WTC11 (cell line): ENCODE measurements around the gene DEFB110. TPM values are rescaled to one million over a fixed set of nuclear protein-coding genes. Genes with fewer than 3 reads are reported as not detected.

Experiments used
- ATAC-seq: fragments of 200-7000 bp; cut with Tn5 transposase; 2 replicates; pipeline ENCODE4 v1.10.0; 2021; ENCODE audit warnings: mild to moderate bottlenecking, moderate library complexity
- CTCF ChIA-PET: fragments of 300-600 bp; sonication (Branson Sonifier 250); formaldehyde crosslinking; loops from one replicate; lab custom pipeline; 2021; ENCODE audit warnings: antibody characterized with exemption; lab: Charles Lee
- POLR2A ChIA-PET: fragments of 350-600 bp; sonication (Branson Sonifier 250); formaldehyde crosslinking; loops from one replicate; lab custom pipeline; 2021; ENCODE audit warnings: antibody characterized with exemption; lab: Charles Lee
- DNase-seq: peaks from one replicate; pipeline ENCODE4 v3.0.0; 2021; ENCODE audit warnings: low spot score
- H3K27ac Mint-ChIP-seq: 2 replicates; pipeline ENCODE4 v1.8.0; 2021; ENCODE audit warnings: mixed read lengths
- H3K27me3 Mint-ChIP-seq: 2 replicates; pipeline ENCODE4 v1.8.0; 2021; ENCODE audit warnings: low read depth, mild to moderate bottlenecking, moderate library complexity, mixed read lengths
- H3K36me3 Mint-ChIP-seq: 2 replicates; pipeline ENCODE4 v1.8.0; 2021; ENCODE audit warnings: mixed read lengths
- H3K4me1 Mint-ChIP-seq: 2 replicates; pipeline ENCODE4 v1.8.0; 2022; ENCODE audit warnings: mixed read lengths
- H3K4me3 Mint-ChIP-seq: 2 replicates; pipeline ENCODE4 v1.8.0; 2021; ENCODE audit warnings: mild to moderate bottlenecking, moderate library complexity, mixed read lengths
- H3K9me3 Mint-ChIP-seq: 2 replicates; pipeline ENCODE4 v1.8.0; 2021; ENCODE audit warnings: mixed read lengths
- CREM ChIP-seq: sonication (generic); formaldehyde crosslinking; IDR thresholded peaks from 2 replicates; pipeline ENCODE4 v1.8.1; 2022; ENCODE audit warnings: mild to moderate bottlenecking, missing genetic modification reagents, moderate library complexity
- EMX1 ChIP-seq: fragments of 250-450 bp; sonication (Bioruptor Pico); IDR thresholded peaks from 2 replicates; pipeline ENCODE4 v1.8.0; 2021; ENCODE audit warnings: mild to moderate bottlenecking
- ESRRA ChIP-seq: sonication (generic); formaldehyde crosslinking; IDR thresholded peaks from 2 replicates; pipeline ENCODE4 v1.8.1; 2022; ENCODE audit warnings: mild to moderate bottlenecking, missing genetic modification reagents, borderline replicate concordance
- ETV6 ChIP-seq: sonication (generic); formaldehyde crosslinking; IDR thresholded peaks from 2 replicates; pipeline ENCODE4 v1.8.1; 2022; ENCODE audit warnings: mild to moderate bottlenecking, missing genetic modification reagents
- FOXK1 ChIP-seq: sonication (generic); formaldehyde crosslinking; IDR thresholded peaks from 2 replicates; pipeline ENCODE4 v1.8.0; 2022; ENCODE audit warnings: mild to moderate bottlenecking, moderate library complexity, missing genetic modification reagents
- FOXP1 ChIP-seq: sonication (generic); formaldehyde crosslinking; IDR thresholded peaks from 2 replicates; pipeline ENCODE4 v1.8.0; 2022; ENCODE audit warnings: missing genetic modification reagents, mild to moderate bottlenecking, moderate library complexity, borderline replicate concordance
- GTF2I ChIP-seq: fragments of 250-450 bp; sonication (Bioruptor Pico); conservative IDR thresholded peaks from 2 replicates; pipeline ENCODE4 v1.4.0; 2021; ENCODE audit warnings: mild to moderate bottlenecking
- KAT7 ChIP-seq: sonication (generic); formaldehyde crosslinking; IDR thresholded peaks from 2 replicates; pipeline ENCODE4 v1.8.1; 2023; ENCODE audit warnings: missing genetic modification reagents, mild to moderate bottlenecking, borderline replicate concordance
- MYBL2 ChIP-seq: sonication (generic); formaldehyde crosslinking; IDR thresholded peaks from 2 replicates; pipeline ENCODE4 v1.8.1; 2023; ENCODE audit warnings: mild to moderate bottlenecking, moderate library complexity, missing genetic modification reagents
- NR3C1 ChIP-seq: sonication (generic); formaldehyde crosslinking; conservative IDR thresholded peaks from 2 replicates; pipeline ENCODE4 v1.8.1; 2023; ENCODE audit warnings: low read depth, mild to moderate bottlenecking, missing genetic modification reagents
- PRRX2 ChIP-seq: fragments of 250-450 bp; sonication (Bioruptor Pico); IDR thresholded peaks from 2 replicates; pipeline ENCODE4 v1.8.0; 2021; ENCODE audit warnings: mild to moderate bottlenecking
- RELA ChIP-seq: sonication (generic); formaldehyde crosslinking; IDR thresholded peaks from 2 replicates; pipeline ENCODE4 v1.8.1; 2022; ENCODE audit warnings: missing genetic modification reagents, mild to moderate bottlenecking, borderline replicate concordance
- SMAD3 ChIP-seq: sonication (generic); formaldehyde crosslinking; IDR thresholded peaks from 2 replicates; pipeline ENCODE4 v1.8.0; 2022; ENCODE audit warnings: missing genetic modification reagents, mild to moderate bottlenecking, borderline replicate concordance
- SMAD4 ChIP-seq: sonication (generic); formaldehyde crosslinking; IDR thresholded peaks from 2 replicates; pipeline ENCODE4 v1.8.0; 2022; ENCODE audit warnings: mild to moderate bottlenecking, missing genetic modification reagents
- TP53 ChIP-seq: sonication (generic); formaldehyde crosslinking; IDR thresholded peaks from 2 replicates; pipeline ENCODE4 v1.8.1; 2023; ENCODE audit warnings: mild to moderate bottlenecking, missing genetic modification reagents
- ZNF121 ChIP-seq: sonication (generic); formaldehyde crosslinking; IDR thresholded peaks from 2 replicates; pipeline ENCODE4 v1.8.0; 2023; ENCODE audit warnings: missing genetic modification reagents
- ZNF317 ChIP-seq: sonication (generic); formaldehyde crosslinking; IDR thresholded peaks from 2 replicates; pipeline ENCODE4 v1.8.1; 2023; ENCODE audit warnings: low read depth, mild to moderate bottlenecking, moderate library complexity, missing genetic modification reagents, borderline replicate concordance
- ZNF396 ChIP-seq: fragments of 250-450 bp; sonication (Bioruptor Pico); IDR thresholded peaks from 2 replicates; pipeline ENCODE4 v1.8.0; 2021; ENCODE audit warnings: mild to moderate bottlenecking, moderate library complexity, borderline replicate concordance
- ZNF416 ChIP-seq: fragments of 250-450 bp; sonication (Bioruptor Pico); IDR thresholded peaks from 2 replicates; pipeline ENCODE4 v1.9.0; 2021; ENCODE audit warnings: mild to moderate bottlenecking, inconsistent platforms
- ZNF423 ChIP-seq: fragments of 250-450 bp; sonication (Bioruptor Pico); IDR thresholded peaks from 2 replicates; pipeline ENCODE4 v2.1.2; 2022; ENCODE audit warnings: mild to moderate bottlenecking, moderate library complexity
- total RNA-seq: library from RNA; stranded (reverse); gene quantifications from 3 replicates; pipeline ENCODE4 v1.2.3, GENCODE V29; 2021
- TF ChIP-seq, protein P1 (sequence below): sonication (generic); formaldehyde crosslinking; IDR thresholded peaks from 2 replicates; pipeline ENCODE4 v1.8.1; 2023; ENCODE audit warnings: mild to moderate bottlenecking, missing genetic modification reagents, moderate library complexity
- TF ChIP-seq, protein P2 (sequence below): sonication (generic); formaldehyde crosslinking; IDR thresholded peaks from 2 replicates; pipeline ENCODE4 v1.8.0; 2022; ENCODE audit warnings: mild to moderate bottlenecking, missing genetic modification reagents
- TF ChIP-seq, protein P3 (sequence below): sonication (generic); formaldehyde crosslinking; IDR thresholded peaks from 2 replicates; pipeline ENCODE4 v1.8.0; 2023; ENCODE audit warnings: missing genetic modification reagents
- TF ChIP-seq, protein P4 (sequence below): sonication (generic); formaldehyde crosslinking; IDR thresholded peaks from 2 replicates; pipeline ENCODE4 v1.8.1; 2022; ENCODE audit warnings: low read depth, missing genetic modification reagents, borderline replicate concordance
- TF ChIP-seq, protein P5 (sequence below): sonication (generic); formaldehyde crosslinking; IDR thresholded peaks from 2 replicates; pipeline ENCODE4 v1.8.0; 2022; ENCODE audit warnings: mild to moderate bottlenecking, missing genetic modification reagents
- TF ChIP-seq, protein P6 (sequence below): sonication (generic); formaldehyde crosslinking; IDR thresholded peaks from 2 replicates; pipeline ENCODE4 v1.8.0; 2022; ENCODE audit warnings: mild to moderate bottlenecking, missing genetic modification reagents
- TF ChIP-seq, protein P7 (sequence below): sonication (generic); formaldehyde crosslinking; IDR thresholded peaks from 2 replicates; pipeline ENCODE4 v1.8.1; 2023; ENCODE audit warnings: mild to moderate bottlenecking, missing genetic modification reagents, borderline replicate concordance

The DEFB110 gene
- total RNA-seq, 1 experiment from 2014 or later = not detected

DNA sequence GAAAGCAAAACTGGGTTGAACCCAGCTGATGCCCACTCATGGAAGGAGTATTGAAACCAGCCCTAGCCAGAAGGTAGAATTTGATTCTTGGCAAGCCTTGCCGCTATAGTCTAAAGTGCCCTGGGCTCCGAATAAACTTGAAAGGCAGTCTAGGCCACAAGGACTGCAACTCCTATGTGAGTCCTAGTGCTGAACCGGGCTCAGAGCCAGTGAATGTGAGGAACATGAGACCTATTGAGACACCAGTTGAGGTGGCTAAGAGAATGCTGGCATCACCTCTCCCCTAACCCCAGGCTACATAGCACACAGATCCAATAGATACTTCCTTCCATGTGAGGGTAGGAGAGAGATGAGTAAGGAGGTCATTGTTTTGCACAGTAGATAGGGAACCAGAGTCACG is 3.5 kb upstream of the DEFB110 start:
- ChIA-PET POLR2A (no interaction called here), CTCF (no interaction called here)
- H3K27me3 Mint-ChIP-seq = no peaks in the 10 kb centered on the region
- DNase-seq (no peak), ATAC-seq (no peak)
- no peak overlapping the region for H3K27ac Mint-ChIP-seq
- H3K36me3 Mint-ChIP-seq = no peaks in the 10 kb centered on the region
- TF ChIP-seq TP53 (CRISPR knock-in tag) (no peak), ZNF317 (CRISPR knock-in tag) (no peak), ZNF396 (CRISPR knock-in tag) (no peak), FOXK1 (CRISPR knock-in tag) (no peak), SMAD3 (CRISPR knock-in tag) (no peak), ZNF121 (no peak)
- TF ChIP-seq, protein P1, sequence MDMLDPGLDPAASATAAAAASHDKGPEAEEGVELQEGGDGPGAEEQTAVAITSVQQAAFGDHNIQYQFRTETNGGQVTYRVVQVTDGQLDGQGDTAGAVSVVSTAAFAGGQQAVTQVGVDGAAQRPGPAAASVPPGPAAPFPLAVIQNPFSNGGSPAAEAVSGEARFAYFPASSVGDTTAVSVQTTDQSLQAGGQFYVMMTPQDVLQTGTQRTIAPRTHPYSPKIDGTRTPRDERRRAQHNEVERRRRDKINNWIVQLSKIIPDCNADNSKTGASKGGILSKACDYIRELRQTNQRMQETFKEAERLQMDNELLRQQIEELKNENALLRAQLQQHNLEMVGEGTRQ (CRISPR knock-in tag) = no peak
- TF ChIP-seq, protein P2, sequence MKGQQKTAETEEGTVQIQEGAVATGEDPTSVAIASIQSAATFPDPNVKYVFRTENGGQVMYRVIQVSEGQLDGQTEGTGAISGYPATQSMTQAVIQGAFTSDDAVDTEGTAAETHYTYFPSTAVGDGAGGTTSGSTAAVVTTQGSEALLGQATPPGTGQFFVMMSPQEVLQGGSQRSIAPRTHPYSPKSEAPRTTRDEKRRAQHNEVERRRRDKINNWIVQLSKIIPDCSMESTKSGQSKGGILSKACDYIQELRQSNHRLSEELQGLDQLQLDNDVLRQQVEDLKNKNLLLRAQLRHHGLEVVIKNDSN (CRISPR knock-in tag) = no peak
- TF ChIP-seq, protein P3, sequence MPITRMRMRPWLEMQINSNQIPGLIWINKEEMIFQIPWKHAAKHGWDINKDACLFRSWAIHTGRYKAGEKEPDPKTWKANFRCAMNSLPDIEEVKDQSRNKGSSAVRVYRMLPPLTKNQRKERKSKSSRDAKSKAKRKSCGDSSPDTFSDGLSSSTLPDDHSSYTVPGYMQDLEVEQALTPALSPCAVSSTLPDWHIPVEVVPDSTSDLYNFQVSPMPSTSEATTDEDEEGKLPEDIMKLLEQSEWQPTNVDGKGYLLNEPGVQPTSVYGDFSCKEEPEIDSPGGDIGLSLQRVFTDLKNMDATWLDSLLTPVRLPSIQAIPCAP (CRISPR knock-in tag) = no peak
- no peaks in the 10 kb centered on the region for H3K4me1 Mint-ChIP-seq
- H3K9me3 Mint-ChIP-seq = no peaks in the 10 kb centered on the region
- H3K4me3 Mint-ChIP-seq = no peak overlapping the region

DNA sequence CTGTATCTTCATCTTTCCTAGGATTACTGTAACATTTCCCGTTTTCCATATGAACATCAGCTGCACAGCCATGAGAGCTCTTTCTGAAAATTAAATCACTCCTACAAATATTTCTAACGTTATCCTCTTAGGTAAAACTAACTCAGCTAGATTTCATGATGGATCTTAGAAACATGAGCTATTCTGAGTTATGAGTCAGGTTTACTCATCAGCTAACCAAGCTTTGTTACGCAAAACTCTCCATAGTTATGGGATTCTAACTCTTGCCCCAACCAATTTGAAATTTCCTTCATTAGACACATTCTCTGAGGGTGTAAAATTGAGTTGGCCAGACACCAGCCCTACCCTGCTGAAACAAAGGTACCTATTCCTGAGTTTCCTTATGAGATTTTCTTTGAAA is 14.0 kb downstream of the DEFB110 start:
- no peak for ATAC-seq
- DNase-seq = no peak

More for the DNA sequence above, 14.0 kb downstream of the DEFB110 start:
- Mint-ChIP-seq H3K4me1 (peaks cover 8% of the 10 kb centered on the region), H3K36me3 (no peaks in the 10 kb centered on the region), H3K27ac (no peak overlapping the region; the same call in 1 of the 2 replicates), H3K4me3 (no peak overlapping the region), H3K9me3 (no peaks in the 10 kb centered on the region), H3K27me3 (no peaks in the 10 kb centered on the region)
- ChIA-PET CTCF (interaction anchor here (2.1 kb wide), 1 partner anchor 23 kb away, joined by 5 read pairs; no protein-coding TSS in a partner anchor), POLR2A (no interaction called here)
- no peak for TF ChIP-seq PRRX2 (CRISPR knock-in tag)
- no peak for TF ChIP-seq RELA
- no peak for TF ChIP-seq KAT7 (CRISPR knock-in tag)
- no peak for TF ChIP-seq EMX1 (CRISPR knock-in tag)
- TF ChIP-seq NR3C1 (CRISPR knock-in tag) = no peak
- TF ChIP-seq, protein P4, sequence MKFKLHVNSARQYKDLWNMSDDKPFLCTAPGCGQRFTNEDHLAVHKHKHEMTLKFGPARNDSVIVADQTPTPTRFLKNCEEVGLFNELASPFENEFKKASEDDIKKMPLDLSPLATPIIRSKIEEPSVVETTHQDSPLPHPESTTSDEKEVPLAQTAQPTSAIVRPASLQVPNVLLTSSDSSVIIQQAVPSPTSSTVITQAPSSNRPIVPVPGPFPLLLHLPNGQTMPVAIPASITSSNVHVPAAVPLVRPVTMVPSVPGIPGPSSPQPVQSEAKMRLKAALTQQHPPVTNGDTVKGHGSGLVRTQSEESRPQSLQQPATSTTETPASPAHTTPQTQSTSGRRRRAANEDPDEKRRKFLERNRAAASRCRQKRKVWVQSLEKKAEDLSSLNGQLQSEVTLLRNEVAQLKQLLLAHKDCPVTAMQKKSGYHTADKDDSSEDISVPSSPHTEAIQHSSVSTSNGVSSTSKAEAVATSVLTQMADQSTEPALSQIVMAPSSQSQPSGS = no peak
- TF ChIP-seq ESRRA (CRISPR knock-in tag) = no peak
- TF ChIP-seq ETV6 (CRISPR knock-in tag) = no peak
- TF ChIP-seq CREM = no peak
- TF ChIP-seq, protein P5, sequence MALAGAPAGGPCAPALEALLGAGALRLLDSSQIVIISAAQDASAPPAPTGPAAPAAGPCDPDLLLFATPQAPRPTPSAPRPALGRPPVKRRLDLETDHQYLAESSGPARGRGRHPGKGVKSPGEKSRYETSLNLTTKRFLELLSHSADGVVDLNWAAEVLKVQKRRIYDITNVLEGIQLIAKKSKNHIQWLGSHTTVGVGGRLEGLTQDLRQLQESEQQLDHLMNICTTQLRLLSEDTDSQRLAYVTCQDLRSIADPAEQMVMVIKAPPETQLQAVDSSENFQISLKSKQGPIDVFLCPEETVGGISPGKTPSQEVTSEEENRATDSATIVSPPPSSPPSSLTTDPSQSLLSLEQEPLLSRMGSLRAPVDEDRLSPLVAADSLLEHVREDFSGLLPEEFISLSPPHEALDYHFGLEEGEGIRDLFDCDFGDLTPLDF (CRISPR knock-in tag) = no peak
- no peak for TF ChIP-seq ZNF416
- no peak for TF ChIP-seq GTF2I
- TF ChIP-seq, protein P6, sequence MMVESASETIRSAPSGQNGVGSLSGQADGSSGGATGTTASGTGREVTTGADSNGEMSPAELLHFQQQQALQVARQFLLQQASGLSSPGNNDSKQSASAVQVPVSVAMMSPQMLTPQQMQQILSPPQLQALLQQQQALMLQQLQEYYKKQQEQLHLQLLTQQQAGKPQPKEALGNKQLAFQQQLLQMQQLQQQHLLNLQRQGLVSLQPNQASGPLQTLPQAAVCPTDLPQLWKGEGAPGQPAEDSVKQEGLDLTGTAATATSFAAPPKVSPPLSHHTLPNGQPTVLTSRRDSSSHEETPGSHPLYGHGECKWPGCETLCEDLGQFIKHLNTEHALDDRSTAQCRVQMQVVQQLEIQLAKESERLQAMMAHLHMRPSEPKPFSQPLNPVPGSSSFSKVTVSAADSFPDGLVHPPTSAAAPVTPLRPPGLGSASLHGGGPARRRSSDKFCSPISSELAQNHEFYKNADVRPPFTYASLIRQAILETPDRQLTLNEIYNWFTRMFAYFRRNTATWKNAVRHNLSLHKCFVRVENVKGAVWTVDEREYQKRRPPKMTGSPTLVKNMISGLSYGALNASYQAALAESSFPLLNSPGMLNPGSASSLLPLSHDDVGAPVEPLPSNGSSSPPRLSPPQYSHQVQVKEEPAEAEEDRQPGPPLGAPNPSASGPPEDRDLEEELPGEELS (CRISPR knock-in tag) = no peak
- TF ChIP-seq FOXP1 (CRISPR knock-in tag) = no peak
- TF ChIP-seq SMAD4 (CRISPR knock-in tag) = no peak
- no peak for TF ChIP-seq ZNF423 (CRISPR knock-in tag)
- TF ChIP-seq, protein P7, sequence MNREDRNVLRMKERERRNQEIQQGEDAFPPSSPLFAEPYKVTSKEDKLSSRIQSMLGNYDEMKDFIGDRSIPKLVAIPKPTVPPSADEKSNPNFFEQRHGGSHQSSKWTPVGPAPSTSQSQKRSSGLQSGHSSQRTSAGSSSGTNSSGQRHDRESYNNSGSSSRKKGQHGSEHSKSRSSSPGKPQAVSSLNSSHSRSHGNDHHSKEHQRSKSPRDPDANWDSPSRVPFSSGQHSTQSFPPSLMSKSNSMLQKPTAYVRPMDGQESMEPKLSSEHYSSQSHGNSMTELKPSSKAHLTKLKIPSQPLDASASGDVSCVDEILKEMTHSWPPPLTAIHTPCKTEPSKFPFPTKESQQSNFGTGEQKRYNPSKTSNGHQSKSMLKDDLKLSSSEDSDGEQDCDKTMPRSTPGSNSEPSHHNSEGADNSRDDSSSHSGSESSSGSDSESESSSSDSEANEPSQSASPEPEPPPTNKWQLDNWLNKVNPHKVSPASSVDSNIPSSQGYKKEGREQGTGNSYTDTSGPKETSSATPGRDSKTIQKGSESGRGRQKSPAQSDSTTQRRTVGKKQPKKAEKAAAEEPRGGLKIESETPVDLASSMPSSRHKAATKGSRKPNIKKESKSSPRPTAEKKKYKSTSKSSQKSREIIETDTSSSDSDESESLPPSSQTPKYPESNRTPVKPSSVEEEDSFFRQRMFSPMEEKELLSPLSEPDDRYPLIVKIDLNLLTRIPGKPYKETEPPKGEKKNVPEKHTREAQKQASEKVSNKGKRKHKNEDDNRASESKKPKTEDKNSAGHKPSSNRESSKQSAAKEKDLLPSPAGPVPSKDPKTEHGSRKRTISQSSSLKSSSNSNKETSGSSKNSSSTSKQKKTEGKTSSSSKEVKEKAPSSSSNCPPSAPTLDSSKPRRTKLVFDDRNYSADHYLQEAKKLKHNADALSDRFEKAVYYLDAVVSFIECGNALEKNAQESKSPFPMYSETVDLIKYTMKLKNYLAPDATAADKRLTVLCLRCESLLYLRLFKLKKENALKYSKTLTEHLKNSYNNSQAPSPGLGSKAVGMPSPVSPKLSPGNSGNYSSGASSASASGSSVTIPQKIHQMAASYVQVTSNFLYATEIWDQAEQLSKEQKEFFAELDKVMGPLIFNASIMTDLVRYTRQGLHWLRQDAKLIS (CRISPR knock-in tag) = no peak
- no peak for TF ChIP-seq MYBL2 (CRISPR knock-in tag)
